H1 (cell line): ENCODE results near the gene NME4. TPM values are rescaled to one million over a fixed set of nuclear protein-coding genes. Genes with fewer than 3 reads are reported as not detected.
A peak's percentile ranks its signal among the peaks of the same experiment; 100 is the strongest.

Source experiments
- ASH2L ChIP-seq: fragments of 200-600, 300-600 bp; sonication (generic); IDR thresholded peaks from one replicate; pipeline ENCODE4 v1.7.1; 2017; ENCODE audit warnings: low read length
- ATF3 ChIP-seq: IDR thresholded peaks from 2 replicates; pipeline ENCODE4 v1.6.1; 2011; ENCODE audit warnings: low read depth, mild to moderate bottlenecking, low read length; ENCODE audit not compliant: insufficient read depth
- BCL11A ChIP-seq, 2 experiments: IDR thresholded peaks; one replicate each; pipeline ENCODE4 v1.6.1; 2011; ENCODE audit warnings: low read depth in 2 of 2, low read length in 2 of 2, mild to moderate bottlenecking in 2 of 2
- BRCA1 ChIP-seq: IDR thresholded peaks from 2 replicates; pipeline ENCODE4 v1.6.1; 2012; ENCODE audit warnings: low read depth, low read length, improper control_type of control experiment
- CBX5 ChIP-seq: fragments of 300-800, 300-1000 bp; sonication (generic); IDR thresholded peaks from 2 replicates; pipeline ENCODE4 v1.7.1; 2016; ENCODE audit warnings: antibody characterized with exemption, low read length, low read depth
- CTBP2 ChIP-seq: IDR thresholded peaks from 2 replicates; pipeline ENCODE4 v1.7.0; 2011; ENCODE audit warnings: borderline replicate concordance, mild to moderate bottlenecking, moderate library complexity, mixed read lengths, low read length; ENCODE audit not compliant: insufficient read depth, insufficient read length
- CTCF ChIP-seq, 3 experiments: IDR thresholded peaks; 1 replicate in 2 of 3; 2 replicates in 1 of 3; pipeline versions ENCODE4 v1.5.1 to v1.6.1; 2011; ENCODE audit warnings: low read length in 3 of 3, mild to moderate bottlenecking in 3 of 3, inconsistent platforms in 2 of 3, low read depth in 1 of 3, moderate library complexity in 1 of 3; ENCODE audit not compliant: insufficient read depth in 1 of 3; ENCODE audit errors: control extremely low read depth in 1 of 3
- FOSL1 ChIP-seq: IDR thresholded peaks from 2 replicates; pipeline ENCODE4 v1.6.1; 2011; ENCODE audit warnings: mild to moderate bottlenecking, low read depth, low read length, moderate library complexity; ENCODE audit not compliant: insufficient read depth
- HDAC6 ChIP-seq: IDR thresholded peaks from one replicate; pipeline ENCODE4 v1.7.1; 2012; ENCODE audit warnings: low read depth, mild to moderate bottlenecking, inconsistent platforms, low read length, moderate library complexity
- JUN ChIP-seq: IDR thresholded peaks from 2 replicates; pipeline ENCODE4 v1.6.1; 2011; ENCODE audit warnings: low read depth, mild to moderate bottlenecking, improper control_type of control experiment, low read length
- KDM1A ChIP-seq: fragments of 200-600, 300-600 bp; sonication (generic); IDR thresholded peaks from 2 replicates; pipeline ENCODE4 v1.7.1; 2016; ENCODE audit warnings: mild to moderate bottlenecking, low read length, borderline replicate concordance
- KDM5A ChIP-seq: fragments of 200-600 bp; IDR thresholded peaks from 2 replicates; pipeline ENCODE4 v1.7.1; 2012; ENCODE audit warnings: mild to moderate bottlenecking, low read length, inconsistent platforms, mixed read lengths
- RAD21 ChIP-seq, 2 experiments: IDR thresholded peaks in 1 of 2; conservative IDR thresholded peaks in 1 of 2; 2 replicates each; pipeline ENCODE4 v1.6.1; 2011; ENCODE audit warnings: low read depth in 2 of 2, low read length in 2 of 2, improper control_type of control experiment in 1 of 2, inconsistent platforms in 1 of 2, mild to moderate bottlenecking in 1 of 2, moderate library complexity in 1 of 2
- RFX5 ChIP-seq: IDR thresholded peaks from 2 replicates; pipeline ENCODE4 v1.6.1; 2011; ENCODE audit warnings: low read depth, low read length, improper control_type of control experiment, borderline replicate concordance
- RNF2 ChIP-seq: fragments of 200-900, 300-1000 bp; sonication (generic); IDR thresholded peaks from 2 replicates; pipeline ENCODE4 v1.7.1; 2016; ENCODE audit warnings: borderline replicate concordance, low read depth, mild to moderate bottlenecking, antibody characterized with exemption, low read length; ENCODE audit not compliant: poor library complexity, severe bottlenecking; ENCODE audit errors: missing control alignments
- SIX5 ChIP-seq: IDR thresholded peaks from 2 replicates; pipeline ENCODE4 v1.6.1; 2011; ENCODE audit warnings: mild to moderate bottlenecking, low read depth, low read length
- SRF ChIP-seq: IDR thresholded peaks from 2 replicates; pipeline ENCODE4 v1.6.1; 2011; ENCODE audit warnings: mild to moderate bottlenecking, low read depth, low read length, moderate library complexity
- TBP ChIP-seq: IDR thresholded peaks from 2 replicates; pipeline ENCODE4 v1.6.1; 2011; ENCODE audit warnings: low read depth, low read length, improper control_type of control experiment
- TCF12 ChIP-seq: IDR thresholded peaks from 2 replicates; pipeline ENCODE4 v1.6.1; 2011; ENCODE audit warnings: low read depth, mild to moderate bottlenecking, low read length
- TEAD4 ChIP-seq: IDR thresholded peaks from 2 replicates; pipeline ENCODE4 v1.6.1; 2012; ENCODE audit warnings: low read depth, low read length, inconsistent platforms, mixed read lengths
- polyA plus RNA-seq, 7 experiments: library from polyadenylated mRNA; depleted of rRNA in 3 of 7; stranded (reverse) in 5 of 7; unstranded in 2 of 7; fragments of >200 nt in 5 of 7; fragments of 200-250 nt in 2 of 7; gene quantifications; 1 replicate in 5 of 7; 2 replicates in 1 of 7; 4 replicates in 1 of 7; pipeline versions ENCODE4 v1.2.1 to v1.2.3, GENCODE V29; 2011 to 2013; ENCODE audit warnings: missing spikeins in 2 of 7, mixed read lengths in 2 of 7
- total RNA-seq: library from RNA; stranded (reverse); fragmentation: NEBNext Ultra II Directional; extraction: Animal tissue kit (Norgen Biotek cat#: 25700); gene quantifications from 2 replicates; pipeline ENCODE4 v1.2.1, GENCODE V29; 2021

NME4 gene
- total and polyA plus RNA-seq, 2 of the 8 experiments (the other 6 are each of a cell fraction or from before 2014, with no cell fraction given) = 408 to 863 TPM

- TF ChIP-seq RAD21 (IDR thresholded peaks at IDR 0.05 in 1 of 2, conservative IDR thresholded peaks at IDR 0.05 in 1 of 2; ENCODE audit: low read depth in 2 of 2, low read length in 2 of 2) = peak; percentile 24 to 28; a peak in 3 of 4 replicates
- no peak for TF ChIP-seq ASH2L
- TF ChIP-seq TEAD4 = no peak
- TF ChIP-seq BRCA1 = no peak
- TF ChIP-seq RFX5 = no peak
- TF ChIP-seq FOSL1 = no peak
- no peak for TF ChIP-seq HDAC6
- TF ChIP-seq TCF12 = no peak
- TF ChIP-seq CTBP2 = no peak
- no peak for TF ChIP-seq ATF3
- TF ChIP-seq TBP = no peak
- no peak for TF ChIP-seq CBX5
- TF ChIP-seq JUN = no peak
- no peak for TF ChIP-seq KDM5A
- TF ChIP-seq SIX5 = no peak
- TF ChIP-seq KDM1A = no peak
- TF ChIP-seq CTCF (IDR thresholded peaks at IDR 0.05; ENCODE audit: control extremely low read depth in 1 of 3, insufficient read depth in 1 of 3, low read depth in 1 of 3, low read length in 3 of 3) = peak; percentile 9 to 25 (median 12); a peak in 3 of 4 replicates
- no peak for TF ChIP-seq RNF2
- no peak for TF ChIP-seq SRF
- TF ChIP-seq BCL11A (IDR thresholded peaks at IDR 0.05; ENCODE audit: low read depth in 2 of 2, low read length in 2 of 2) = no peak
Observed at GRCh38 chr16:401468-402348, 4.7 kb downstream of the NME4 start, which contains the start of gene DECR2 (continued).
